Activated T-cell treated with anti-CD3 and anti-CD28 coated beads for 48 hours (primary cell): ENCODE measurements around the gene DYNC1I1.
"Not testable (repeated sequence)": the region's sequence is repeated elsewhere in the genome, so short reads cannot be mapped to it uniquely, and the experiment has no call there.

Experiments used
- DNase-seq: peaks from one replicate; pipeline ENCODE4 v3.0.0-alpha.2; 2020; ENCODE audit warnings: low read depth

DYNC1I1 gene

GRCh38 chr7:95910341-95910740 is 138.0 kb downstream of the DYNC1I1 start:
- no peak for DNase-seq

GRCh38 chr7:95915731-95916130 is 143.4 kb downstream of the DYNC1I1 start:
- no peak for DNase-seq

- peak; percentile 59 for DNase-seq
These were observed 144.4 kb downstream of the DYNC1I1 start for GRCh38 chr7:95916573-95917297.

- DNase-seq: no peak
These were observed 145.3 kb downstream of the DYNC1I1 start for GRCh38 chr7:95917634-95918033.

- no peak for DNase-seq
These were observed 147.2 kb downstream of the DYNC1I1 start for GRCh38 chr7:95919556-95919955.

- no peak for DNase-seq
These were observed 149.2 kb downstream of the DYNC1I1 start for GRCh38 chr7:95921543-95921942.

- no peak for DNase-seq
These were observed 149.8 kb downstream of the DYNC1I1 start for GRCh38 chr7:95922191-95922590.

- no peak for DNase-seq
These were observed 152.9 kb downstream of the DYNC1I1 start for GRCh38 chr7:95925236-95925635.

GRCh38 chr7:95925971-95926370 is 153.6 kb downstream of the DYNC1I1 start:
- no peak for DNase-seq

GRCh38 chr7:95927756-95928155 is 155.4 kb downstream of the DYNC1I1 start:
- no peak for DNase-seq

GRCh38 chr7:95929710-95930280 is 157.4 kb downstream of the DYNC1I1 start:
- DNase-seq: no peak

- no peak for DNase-seq
These were observed 159.3 kb downstream of the DYNC1I1 start for GRCh38 chr7:95931460-95932232.

- no peak for DNase-seq
These were observed 161.3 kb downstream of the DYNC1I1 start for GRCh38 chr7:95933618-95934017.

GRCh38 chr7:95944867-95945266 is 172.5 kb downstream of the DYNC1I1 start:
- not testable (repeated sequence) for DNase-seq

GRCh38 chr7:95950698-95951097 is 178.3 kb downstream of the DYNC1I1 start:
- no peak for DNase-seq

GRCh38 chr7:95951531-95951930 is 179.2 kb downstream of the DYNC1I1 start:
- no peak for DNase-seq

GRCh38 chr7:95951997-95952795 is 179.8 kb downstream of the DYNC1I1 start:
- no peak for DNase-seq

- DNase-seq: no peak
These were observed 180.5 kb downstream of the DYNC1I1 start for GRCh38 chr7:95952851-95953250.

GRCh38 chr7:95955748-95956147 is 183.4 kb downstream of the DYNC1I1 start:
- DNase-seq: no peak

GRCh38 chr7:95957510-95957909 is 185.2 kb downstream of the DYNC1I1 start:
- no peak for DNase-seq

GRCh38 chr7:95960706-95961244 is 188.4 kb downstream of the DYNC1I1 start:
- no peak for DNase-seq

GRCh38 chr7:95963446-95963990 is 191.2 kb downstream of the DYNC1I1 start:
- no peak for DNase-seq
